ENCODE results near the gene NAPSA.

DNA sequence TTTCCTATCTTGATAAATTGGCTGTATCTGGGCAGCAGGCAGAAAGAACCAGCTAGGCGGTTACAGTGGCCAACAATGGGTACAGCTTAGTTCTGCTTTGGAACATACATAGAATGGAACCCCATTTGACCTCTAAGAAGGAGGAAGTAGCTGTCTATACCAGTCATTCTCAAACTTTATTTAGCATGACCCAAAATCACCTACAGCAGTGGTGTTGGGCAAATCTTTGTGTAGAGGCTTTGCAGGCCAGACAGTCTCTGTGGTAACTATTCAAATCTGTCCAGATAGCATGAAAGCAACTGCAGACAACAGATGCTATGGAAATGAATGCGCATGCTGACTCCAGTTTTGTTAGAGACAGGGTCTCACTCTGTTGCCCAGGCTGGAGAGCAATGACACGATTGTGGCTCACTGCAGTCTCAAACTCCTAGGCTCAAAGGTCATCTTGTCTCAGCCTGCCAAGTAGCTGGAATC is 24.3 kb downstream of the NAPSA start:
- TF ChIP-seq, protein P1, sequence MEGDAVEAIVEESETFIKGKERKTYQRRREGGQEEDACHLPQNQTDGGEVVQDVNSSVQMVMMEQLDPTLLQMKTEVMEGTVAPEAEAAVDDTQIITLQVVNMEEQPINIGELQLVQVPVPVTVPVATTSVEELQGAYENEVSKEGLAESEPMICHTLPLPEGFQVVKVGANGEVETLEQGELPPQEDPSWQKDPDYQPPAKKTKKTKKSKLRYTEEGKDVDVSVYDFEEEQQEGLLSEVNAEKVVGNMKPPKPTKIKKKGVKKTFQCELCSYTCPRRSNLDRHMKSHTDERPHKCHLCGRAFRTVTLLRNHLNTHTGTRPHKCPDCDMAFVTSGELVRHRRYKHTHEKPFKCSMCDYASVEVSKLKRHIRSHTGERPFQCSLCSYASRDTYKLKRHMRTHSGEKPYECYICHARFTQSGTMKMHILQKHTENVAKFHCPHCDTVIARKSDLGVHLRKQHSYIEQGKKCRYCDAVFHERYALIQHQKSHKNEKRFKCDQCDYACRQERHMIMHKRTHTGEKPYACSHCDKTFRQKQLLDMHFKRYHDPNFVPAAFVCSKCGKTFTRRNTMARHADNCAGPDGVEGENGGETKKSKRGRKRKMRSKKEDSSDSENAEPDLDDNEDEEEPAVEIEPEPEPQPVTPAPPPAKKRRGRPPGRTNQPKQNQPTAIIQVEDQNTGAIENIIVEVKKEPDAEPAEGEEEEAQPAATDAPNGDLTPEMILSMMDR (IDR thresholded peaks at IDR 0.05; ENCODE audit: low read depth, low read length, poor library complexity, severe bottlenecking), result no peak
- TF ChIP-seq EZH2phosphoT487 (IDR thresholded peaks at IDR 0.05; ENCODE audit: borderline replicate concordance, low read length), result no peak

Measured in DOHH2 (cell line).